ENCODE measurements around the gene CAST.

Gene CAST

DNA sequence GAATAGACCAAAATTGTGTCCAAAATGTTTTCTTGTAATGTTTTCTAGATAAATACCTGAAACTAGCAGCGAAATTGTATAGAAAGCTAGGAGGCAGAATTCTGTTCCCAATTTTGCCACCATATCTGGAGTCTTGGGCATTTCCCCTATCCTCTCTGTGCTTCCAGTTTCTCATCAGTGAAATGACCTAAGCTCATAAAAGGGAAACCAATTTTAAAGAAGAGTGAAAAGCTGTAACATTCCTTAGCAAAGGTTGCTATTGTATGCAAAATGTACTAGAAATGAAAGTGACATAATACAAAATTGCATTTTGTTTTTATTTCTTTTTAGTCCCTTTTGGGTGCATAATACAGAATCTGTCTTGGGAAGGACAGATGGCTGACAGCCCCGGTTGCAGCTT lies 36.8 kb upstream of the CAST start:
- TF ChIP-seq, protein P1, sequence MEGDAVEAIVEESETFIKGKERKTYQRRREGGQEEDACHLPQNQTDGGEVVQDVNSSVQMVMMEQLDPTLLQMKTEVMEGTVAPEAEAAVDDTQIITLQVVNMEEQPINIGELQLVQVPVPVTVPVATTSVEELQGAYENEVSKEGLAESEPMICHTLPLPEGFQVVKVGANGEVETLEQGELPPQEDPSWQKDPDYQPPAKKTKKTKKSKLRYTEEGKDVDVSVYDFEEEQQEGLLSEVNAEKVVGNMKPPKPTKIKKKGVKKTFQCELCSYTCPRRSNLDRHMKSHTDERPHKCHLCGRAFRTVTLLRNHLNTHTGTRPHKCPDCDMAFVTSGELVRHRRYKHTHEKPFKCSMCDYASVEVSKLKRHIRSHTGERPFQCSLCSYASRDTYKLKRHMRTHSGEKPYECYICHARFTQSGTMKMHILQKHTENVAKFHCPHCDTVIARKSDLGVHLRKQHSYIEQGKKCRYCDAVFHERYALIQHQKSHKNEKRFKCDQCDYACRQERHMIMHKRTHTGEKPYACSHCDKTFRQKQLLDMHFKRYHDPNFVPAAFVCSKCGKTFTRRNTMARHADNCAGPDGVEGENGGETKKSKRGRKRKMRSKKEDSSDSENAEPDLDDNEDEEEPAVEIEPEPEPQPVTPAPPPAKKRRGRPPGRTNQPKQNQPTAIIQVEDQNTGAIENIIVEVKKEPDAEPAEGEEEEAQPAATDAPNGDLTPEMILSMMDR (IDR thresholded peaks at IDR 0.05; ENCODE audit: low read depth, low read length, missing control alignments) = no peak
- no peak overlapping the region for H3K4me3 ChIP-seq (ENCODE audit: low read depth, low read length)
- DNase-seq (ENCODE audit: low read depth) = no peak

- no peak for DNase-seq (ENCODE audit: low read depth)
- no peak overlapping the region for H3K4me3 ChIP-seq (ENCODE audit: low read depth, low read length)
- TF ChIP-seq, protein P1 (IDR thresholded peaks at IDR 0.05; ENCODE audit: low read depth, low read length, missing control alignments) = no peak
Measured at GRCh38 chr5:96626956-96627355, 35.2 kb upstream of the CAST start.

GRCh38 chr5:96627792-96628398 lies 34.3 kb upstream of the CAST start:
- DNase-seq (ENCODE audit: low read depth) = no peak
- no peak overlapping the region for H3K4me3 ChIP-seq (ENCODE audit: low read depth, low read length)
- TF ChIP-seq, protein P1 (IDR thresholded peaks at IDR 0.05; ENCODE audit: low read depth, low read length, missing control alignments) = no peak

DNA sequence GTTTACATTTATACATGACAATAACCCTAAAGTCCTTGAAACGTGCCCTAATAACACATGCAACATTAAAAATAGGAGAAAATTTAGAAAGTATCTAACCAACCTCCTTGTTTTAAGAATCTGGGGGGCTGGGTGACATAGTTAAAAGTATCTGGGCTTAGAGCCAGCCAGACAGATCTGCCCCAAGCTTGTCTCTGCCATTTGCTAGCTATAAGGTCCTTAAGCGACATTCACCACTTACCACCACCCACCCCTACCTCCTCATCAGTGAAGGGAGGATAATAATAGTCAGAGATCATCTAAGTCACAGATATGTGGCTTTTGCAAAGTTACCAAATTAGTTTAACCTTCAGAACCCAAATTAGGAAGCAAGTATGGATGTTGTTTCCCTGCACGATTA lies 33.8 kb upstream of the CAST start:
- H3K4me3 ChIP-seq (ENCODE audit: low read depth, low read length) = no peak overlapping the region
- TF ChIP-seq, protein P1 (IDR thresholded peaks at IDR 0.05; ENCODE audit: low read depth, low read length, missing control alignments) = no peak
- DNase-seq (ENCODE audit: low read depth) = no peak

DNA sequence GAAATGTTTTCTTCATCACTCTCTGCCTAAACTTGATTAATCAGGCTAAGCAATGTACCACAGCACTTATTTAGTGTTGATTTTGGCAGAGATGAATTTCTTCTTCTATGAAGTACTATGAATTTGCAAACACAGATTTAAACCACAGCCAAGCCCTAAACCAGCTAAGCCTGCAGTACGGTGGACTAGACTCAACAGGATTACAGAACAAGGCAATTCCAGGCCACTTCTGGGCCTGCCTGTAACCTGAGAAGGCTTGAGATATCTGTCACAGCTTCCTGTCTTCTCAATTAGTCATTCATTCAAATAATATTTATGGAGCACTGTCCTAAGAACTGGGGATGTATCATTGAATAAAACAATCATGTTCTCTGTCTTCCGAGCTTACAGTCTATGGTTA lies 32.4 kb upstream of the CAST start:
- no peak for DNase-seq (ENCODE audit: low read depth)
- TF ChIP-seq, protein P1 (IDR thresholded peaks at IDR 0.05; ENCODE audit: low read depth, low read length, missing control alignments) = no peak
- no peak overlapping the region for H3K4me3 ChIP-seq (ENCODE audit: low read depth, low read length)

- H3K4me3 ChIP-seq (ENCODE audit: low read depth, low read length) = no peak overlapping the region
- DNase-seq (ENCODE audit: low read depth) = no peak
- TF ChIP-seq, protein P1 (IDR thresholded peaks at IDR 0.05; ENCODE audit: low read depth, low read length, missing control alignments) = no peak
Measured at GRCh38 chr5:96633820-96634219, 28.4 kb upstream of the CAST start.

- no peak overlapping the region for H3K4me3 ChIP-seq (ENCODE audit: low read depth, low read length)
- no peak for DNase-seq (ENCODE audit: low read depth)
- TF ChIP-seq, protein P1 (IDR thresholded peaks at IDR 0.05; ENCODE audit: low read depth, low read length, missing control alignments) = no peak
Measured at GRCh38 chr5:96634881-96635280, 27.3 kb upstream of the CAST start.

Data from GM12864 (cell line).